HepG2 (cell line): Measurements from ENCODE around the gene ITK. TPM values are rescaled to one million over a fixed set of nuclear protein-coding genes. Genes with fewer than 3 reads are reported as not detected.

Experiments used
- AFF4 ChIP-seq: sonication (generic); formaldehyde crosslinking; IDR thresholded peaks from 2 replicates; pipeline ENCODE4 v1.4.0; 2020; ENCODE audit warnings: missing genetic modification reagents
- CAMTA2 ChIP-seq: sonication (generic); formaldehyde crosslinking; IDR thresholded peaks from 2 replicates; pipeline ENCODE4 v1.4.0; 2020; ENCODE audit warnings: mild to moderate bottlenecking, missing genetic modification reagents, borderline replicate concordance
- CREM ChIP-seq, 2 experiments: sonication (generic) in 1 of 2; formaldehyde crosslinking in 1 of 2; IDR thresholded peaks; 2 replicates each; pipeline versions ENCODE4 v1.4.0 to v1.6.1; 2016 to 2020; ENCODE audit warnings: antibody characterized with exemption in 1 of 2, mild to moderate bottlenecking in 1 of 2, missing genetic modification reagents in 1 of 2
- CTCF ChIP-seq: sonication (generic); formaldehyde crosslinking; IDR thresholded peaks from 2 replicates; pipeline ENCODE4 v1.5.0; 2020; ENCODE audit warnings: mild to moderate bottlenecking, missing genetic modification reagents, moderate library complexity
- DMTF1 ChIP-seq: sonication (generic); formaldehyde crosslinking; IDR thresholded peaks from 2 replicates; pipeline ENCODE4 v1.4.0; 2020; ENCODE audit warnings: mild to moderate bottlenecking, missing genetic modification reagents
- FOSL1 ChIP-seq: sonication (generic); formaldehyde crosslinking; IDR thresholded peaks from 2 replicates; pipeline ENCODE4 v1.9.0; 2021; ENCODE audit warnings: missing genetic modification reagents, borderline replicate concordance
- FOSL2 ChIP-seq: sonication (generic); formaldehyde crosslinking; IDR thresholded peaks from 2 replicates; pipeline ENCODE4 v1.4.0; 2020; ENCODE audit warnings: missing genetic modification reagents
- HNF1B ChIP-seq: sonication (generic); formaldehyde crosslinking; IDR thresholded peaks from 2 replicates; pipeline ENCODE4 v1.5.1; 2020; ENCODE audit warnings: mild to moderate bottlenecking, moderate library complexity, missing genetic modification reagents
- KDM3A ChIP-seq: IDR thresholded peaks from 2 replicates; pipeline ENCODE4 v1.6.1; 2018; ENCODE audit warnings: low read depth, missing compliant biosample characterization
- KLF13 ChIP-seq: sonication (generic); formaldehyde crosslinking; IDR thresholded peaks from 2 replicates; pipeline ENCODE4 v1.4.0; 2020; ENCODE audit warnings: mild to moderate bottlenecking, missing genetic modification reagents
- MED1 ChIP-seq: sonication (generic); formaldehyde crosslinking; IDR thresholded peaks from 2 replicates; pipeline ENCODE4 v1.4.0; 2020; ENCODE audit warnings: missing genetic modification reagents
- MNT ChIP-seq: fragments of 450-650 bp; IDR thresholded peaks from 2 replicates; pipeline ENCODE4 v1.6.1; 2016
- NR2F2 ChIP-seq: IDR thresholded peaks from 2 replicates; pipeline ENCODE4 v1.6.1; 2012; ENCODE audit warnings: low read depth, inconsistent platforms, borderline replicate concordance
- POGZ ChIP-seq: sonication (generic); formaldehyde crosslinking; IDR thresholded peaks from 2 replicates; pipeline ENCODE4 v1.4.0; 2020; ENCODE audit warnings: mild to moderate bottlenecking, missing genetic modification reagents
- SP4 ChIP-seq: sonication (generic); formaldehyde crosslinking; IDR thresholded peaks from 2 replicates; pipeline ENCODE4 v1.8.1; 2023; ENCODE audit warnings: mild to moderate bottlenecking, missing genetic modification reagents
- TAF1 ChIP-seq: sonication (generic); formaldehyde crosslinking; IDR thresholded peaks from 2 replicates; pipeline ENCODE4 v1.4.0; 2020; ENCODE audit warnings: missing genetic modification reagents
- ZEB1 ChIP-seq: IDR thresholded peaks from 2 replicates; pipeline ENCODE4 v1.6.1; 2012; ENCODE audit warnings: mild to moderate bottlenecking, low read depth, inconsistent platforms; ENCODE audit not compliant: insufficient replicate concordance
- ZNF598 ChIP-seq: sonication (generic); formaldehyde crosslinking; IDR thresholded peaks from 2 replicates; pipeline ENCODE4 v1.5.1; 2020; ENCODE audit warnings: mild to moderate bottlenecking, missing genetic modification reagents, borderline replicate concordance
- ZNF788 ChIP-seq: sonication (generic); formaldehyde crosslinking; IDR thresholded peaks from 2 replicates; pipeline ENCODE4 v1.5.0; 2020; ENCODE audit warnings: mild to moderate bottlenecking, missing genetic modification reagents, borderline replicate concordance
- polyA plus RNA-seq, 8 experiments: library from polyadenylated mRNA; depleted of rRNA in 3 of 8; stranded (reverse) in 7 of 8; unstranded in 1 of 8; fragments of >200 nt; fragmentation: Illumina TruSeq in 4 of 8; extraction: Trizol in 4 of 8; gene quantifications; 2 replicates each; pipeline versions ENCODE4 v1.2.1 to v1.2.3, GENCODE V29; 2011 to 2016; ENCODE audit warnings: low read depth in 4 of 8, missing spikeins in 1 of 8, mixed read lengths in 1 of 8; ENCODE audit not compliant: insufficient read depth in 1 of 8
- total RNA-seq, 5 experiments: library from RNA; depleted of rRNA; stranded (reverse); fragments of >200 nt; fragmentation: Illumina TruSeq; extraction: Trizol; gene quantifications; 2 replicates each; pipeline ENCODE4 v1.2.3, GENCODE V29; 2016; ENCODE audit warnings: low read depth in 1 of 5

Gene ITK
- total and polyA plus RNA-seq, 2 of the 13 experiments (the other 11 are each of a cell fraction or from before 2014, with no cell fraction given): 0.01 TPM; not detected in 1

GRCh38 chr5:157265714-157266285 is 85.2 kb downstream of the ITK start, which contains the start of gene CYFIP2 (continued):
- TF ChIP-seq NR2F2 (no peak), FOSL1 (CRISPR knock-in tag) (no peak), TAF1 (peak; percentile 39; the same call in 1 of the 2 replicates), ZNF598 (no peak), MNT (no peak), SP4 (peak; percentile 4; the same call in 1 of the 2 replicates), KLF13 (CRISPR knock-in tag) (no peak), ZEB1 (peak; percentile 66), FOSL2 (CRISPR knock-in tag) (no peak), CTCF (CRISPR knock-in tag) (0 out of 2 replicates have a peak, but pooled peaks have one; percentile 36), MED1 (CRISPR knock-in tag) (peak; percentile 21; the same call in 1 of the 2 replicates), CAMTA2 (CRISPR knock-in tag) (no peak), POGZ (CRISPR knock-in tag) (no peak), CREM (IDR thresholded peaks at IDR 0.05) (no peak), CREM (CRISPR knock-in tag; IDR thresholded peaks at IDR 0.05) (no peak), HNF1B (CRISPR knock-in tag) (0 out of 2 replicates have a peak, but pooled peaks have one; percentile 50), KDM3A (CRISPR knock-in tag) (no peak), ZNF788 (CRISPR knock-in tag) (no peak), DMTF1 (CRISPR knock-in tag) (no peak), AFF4 (CRISPR knock-in tag) (no peak)
